HG02588 (cell line): Measurements from ENCODE around the gene SMARCA2.

Experiments
- ATAC-seq: cut with Tn5 transposase; IDR thresholded peaks from one replicate; pipeline ENCODE4 v1.9.1; 2021; ENCODE audit warnings: mild to moderate bottlenecking, moderate library complexity; ENCODE audit not compliant: unreplicated experiment

Gene SMARCA2

GRCh38 chr9:2236850-2237249, 221.7 kb downstream of the SMARCA2 start:
- ATAC-seq, result no peak

- ATAC-seq, result peak; percentile 11
Observed at GRCh38 chr9:2241461-2241835, 226.3 kb downstream of the SMARCA2 start.

GRCh38 chr9:2241836-2242741, 226.9 kb downstream of the SMARCA2 start:
- ATAC-seq, result peak; percentile 88

DNA sequence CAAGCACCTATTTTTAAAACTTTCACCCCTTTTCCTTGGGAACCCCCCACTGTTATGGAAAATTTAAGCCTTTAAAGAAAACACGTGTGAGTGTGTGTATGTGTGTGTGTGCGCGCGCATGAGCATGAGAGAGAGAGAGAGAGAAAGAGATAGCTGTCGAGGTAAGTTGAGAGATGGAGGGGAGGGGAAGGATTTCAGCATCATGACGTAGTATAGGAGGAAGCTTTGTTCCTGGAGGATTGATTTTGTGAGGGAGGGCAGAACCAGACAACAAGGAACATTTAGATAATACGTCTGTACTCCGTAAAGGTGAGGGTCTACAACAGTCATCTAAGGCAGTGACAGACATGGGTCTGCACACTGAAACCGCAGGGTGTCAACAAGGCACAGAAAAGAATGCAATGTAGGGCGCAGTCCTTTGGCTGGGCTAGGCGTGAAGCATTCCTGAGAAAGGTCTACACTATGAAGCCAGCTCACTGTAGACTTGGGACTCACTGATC, 227.7 kb downstream of the SMARCA2 start:
- no peak for ATAC-seq
